ENCODE data around the gene EXOC3L1. TPM values are rescaled to one million over a fixed set of nuclear protein-coding genes. Genes with fewer than 3 reads are reported as not detected.

Gene EXOC3L1
- total and polyA plus RNA-seq, 2 of the 13 experiments (the other 11 are each of a cell fraction or from before 2014, with no cell fraction given): 0.12 TPM; not detected in 1

- TF ChIP-seq RXRA (CRISPR knock-in tag; IDR thresholded peaks at IDR 0.05) (peak; percentile 51; the same call in 1 of the 2 replicates), ZNF503 (CRISPR knock-in tag; IDR thresholded peaks at IDR 0.05) (no peak), HNF1A (IDR thresholded peaks at IDR 0.05; ENCODE audit: low read depth) (no peak), HNF1A (CRISPR knock-in tag; IDR thresholded peaks at IDR 0.05; ENCODE audit: borderline replicate concordance) (no peak), AGO2 (optimal IDR thresholded peaks at IDR 0.05; ENCODE audit: low read depth, low read length) (peak; percentile 93), PRDM4 (CRISPR knock-in tag; IDR thresholded peaks at IDR 0.05; ENCODE audit: borderline replicate concordance) (no peak), HES4 (CRISPR knock-in tag; IDR thresholded peaks at IDR 0.05; ENCODE audit: borderline replicate concordance) (0 out of 2 replicates have a peak, but pooled peaks have one; percentile 25), BCL3 (CRISPR knock-in tag; IDR thresholded peaks at IDR 0.05) (0 out of 2 replicates have a peak, but pooled peaks have one; percentile 33), SCMH1 (CRISPR knock-in tag; IDR thresholded peaks at IDR 0.05; ENCODE audit: borderline replicate concordance) (no peak), NONO (IDR thresholded peaks at IDR 0.05) (no peak), NONO (CRISPR knock-in tag; conservative IDR thresholded peaks at IDR 0.05) (0 out of 2 replicates have a peak, but pooled peaks have one; percentile 41), CCDC6 (CRISPR knock-in tag; IDR thresholded peaks at IDR 0.05) (no peak), REL (CRISPR knock-in tag; conservative IDR thresholded peaks at IDR 0.05) (no peak), HNRNPL (IDR thresholded peaks at IDR 0.05; ENCODE audit: low read depth, low read length) (0 out of 2 replicates have a peak, but pooled peaks have one; percentile 12), ZNF564 (CRISPR knock-in tag; IDR thresholded peaks at IDR 0.05) (0 out of 2 replicates have a peak, but pooled peaks have one; percentile 33), ZNF274 (CRISPR knock-in tag; IDR thresholded peaks at IDR 0.05) (0 out of 2 replicates have a peak, but pooled peaks have one; percentile 14), ZNF414 (CRISPR knock-in tag; IDR thresholded peaks at IDR 0.05) (no peak)
Observed at GRCh38 chr16:67207249-67208091, 17.5 kb upstream of the EXOC3L1 start (continued).

Measured in HepG2 (cell line).